GM23338 (cell line): ENCODE results near the gene TNFAIP8L1.

Source experiments
- CREB1 ChIP-seq: fragments of 250-450 bp; sonication (Bioruptor Pico); IDR thresholded peaks from 2 replicates; pipeline ENCODE4 v1.5.0; 2020; ENCODE audit warnings: low read depth, mild to moderate bottlenecking, moderate library complexity
- CTCF ChIP-seq, 2 experiments: fragments of 200-600 bp in 1 of 2; sonication (generic) in 1 of 2; conservative IDR thresholded peaks; 2 replicates each; pipeline versions ENCODE4 v1.5.1 to v1.6.1; 2016 to 2017; ENCODE audit warnings: antibody characterized with exemption in 2 of 2, low read depth in 2 of 2, mild to moderate bottlenecking in 2 of 2, moderate library complexity in 1 of 2
- ETS1 ChIP-seq: IDR thresholded peaks from 2 replicates; pipeline ENCODE4 v1.6.1; 2016; ENCODE audit warnings: antibody characterized with exemption
- EZH2 ChIP-seq: fragments of 200-600 bp; sonication (generic); IDR thresholded peaks from one replicate; pipeline ENCODE4 v1.8.0; 2017; ENCODE audit warnings: antibody characterized with exemption, mild to moderate bottlenecking, low read depth; ENCODE audit not compliant: unreplicated experiment
- EZH2phosphoT487 ChIP-seq: fragments of 200-600 bp; sonication (generic); IDR thresholded peaks from one replicate; pipeline ENCODE4 v1.8.1; 2018; ENCODE audit warnings: antibody characterized with exemption; ENCODE audit not compliant: unreplicated experiment
- JUNB ChIP-seq: IDR thresholded peaks from one replicate; pipeline ENCODE4 v1.6.1; 2016; ENCODE audit warnings: antibody characterized with exemption; ENCODE audit not compliant: unreplicated experiment
- POLR2AphosphoS5 ChIP-seq: IDR thresholded peaks from 2 replicates; pipeline ENCODE4 v1.6.1; 2016; ENCODE audit warnings: antibody characterized with exemption, low read depth
- REST ChIP-seq: IDR thresholded peaks from one replicate; pipeline ENCODE4 v1.6.1; 2018; ENCODE audit warnings: antibody characterized with exemption; ENCODE audit not compliant: unreplicated experiment
- STAT1 ChIP-seq: IDR thresholded peaks from one replicate; pipeline ENCODE4 v1.6.1; 2016; ENCODE audit warnings: antibody characterized with exemption; ENCODE audit not compliant: unreplicated experiment
- ZNF114 ChIP-seq: fragments of 250-450 bp; sonication (Bioruptor Pico); IDR thresholded peaks from 2 replicates; pipeline ENCODE4 v1.5.0; 2020; ENCODE audit warnings: mild to moderate bottlenecking, moderate library complexity

DNA sequence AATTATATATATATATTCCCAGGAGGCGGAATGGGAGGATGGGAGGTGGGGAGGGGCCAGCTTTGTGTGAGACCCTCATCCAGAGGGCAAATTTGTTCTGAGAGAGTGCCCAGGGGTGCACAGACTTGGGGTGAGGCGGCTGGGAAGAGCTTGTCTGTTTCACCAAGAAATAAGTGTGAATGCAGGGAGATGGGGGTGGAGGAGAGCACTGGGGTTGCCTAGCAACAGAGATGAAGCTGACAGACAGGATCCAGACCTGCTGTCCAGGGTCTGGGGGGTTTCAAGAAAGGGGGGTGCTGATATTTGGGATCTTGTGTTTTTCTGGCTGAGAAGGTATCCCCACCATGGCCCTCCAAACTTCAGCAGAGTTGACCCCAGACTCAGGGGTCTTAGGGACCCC lies 18.6 kb upstream of the TNFAIP8L1 start:
- TF ChIP-seq CTCF (conservative IDR thresholded peaks at IDR 0.05; ENCODE audit: low read depth in 2 of 2) = no peak
- TF ChIP-seq POLR2AphosphoS5 = no peak
- no peak for TF ChIP-seq EZH2phosphoT487
- TF ChIP-seq EZH2 = no peak
- no peak for TF ChIP-seq CREB1 (CRISPR knock-in tag)
- no peak for TF ChIP-seq REST
- TF ChIP-seq ETS1 = no peak
- no peak for TF ChIP-seq ZNF114 (CRISPR knock-in tag)
- TF ChIP-seq JUNB = no peak
- no peak for TF ChIP-seq STAT1
